Dendritic cell treated with granulocyte-macrophage colony-stimulating factor and Interleukin-4, amounts not matched to agents 40 ng/mL and 50 ng/mL, for 4 days (primary cell): Measurements from ENCODE around the gene PCNX2.
"Not testable (repeated sequence)": the region's sequence is repeated elsewhere in the genome, so short reads cannot be mapped to it uniquely, and the experiment has no call there.

ENCODE experiments used
- H3K27ac Mint-ChIP-seq: one replicate; pipeline ENCODE4 v1.8.0; 2022; ENCODE audit warnings: mild to moderate bottlenecking, mixed read lengths
- H3K27me3 Mint-ChIP-seq: one replicate; pipeline ENCODE4 v1.8.0; 2022; ENCODE audit warnings: mild to moderate bottlenecking, mixed read lengths
- H3K36me3 Mint-ChIP-seq: one replicate; pipeline ENCODE4 v1.8.0; 2022; ENCODE audit warnings: low read depth, mixed read lengths
- H3K4me1 Mint-ChIP-seq: one replicate; pipeline ENCODE4 v1.8.0; 2022; ENCODE audit warnings: low read depth, mixed read lengths
- H3K4me3 Mint-ChIP-seq: one replicate; pipeline ENCODE4 v1.8.0; 2022; ENCODE audit warnings: mild to moderate bottlenecking, moderate library complexity, mixed read lengths
- H3K9me3 Mint-ChIP-seq: one replicate; pipeline ENCODE4 v1.8.0; 2022; ENCODE audit warnings: mixed read lengths
- intact Hi-C: fragments of 100-400 bp; cut with micrococcal nuclease; formaldehyde crosslinking; loops from one replicate; pipeline ENCODE4 v1.15.0; 2022

The PCNX2 gene

DNA sequence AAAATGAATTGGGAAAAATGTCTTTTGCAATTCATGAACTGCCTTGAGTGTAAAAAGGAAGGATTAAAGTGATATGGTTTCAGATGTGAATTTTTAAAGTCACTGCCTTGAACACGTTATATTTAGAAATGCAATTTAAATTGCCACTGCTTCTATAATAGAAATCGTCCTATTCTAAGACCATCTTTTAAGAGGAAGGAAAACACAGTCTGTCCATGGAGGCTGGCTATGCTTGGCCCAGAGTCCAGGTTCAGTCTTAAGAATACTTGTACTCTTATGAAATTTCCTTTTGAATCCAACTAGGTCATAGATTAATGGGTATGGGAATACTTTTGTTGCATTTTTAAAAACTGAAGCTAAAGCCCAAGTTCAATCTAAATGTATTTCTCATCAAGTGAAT is 86.0 kb downstream of the PCNX2 start:
- H3K36me3 Mint-ChIP-seq = no peaks in the 10 kb centered on the region
- intact Hi-C loops = no loop called here
- H3K27me3 Mint-ChIP-seq = no peaks in the 10 kb centered on the region
- H3K27ac Mint-ChIP-seq = no peak overlapping the region
- H3K4me3 Mint-ChIP-seq = no peak overlapping the region
- H3K9me3 Mint-ChIP-seq = no peaks in the 10 kb centered on the region
- H3K4me1 Mint-ChIP-seq = no peaks in the 10 kb centered on the region

- intact Hi-C loops = no loop called here
- Mint-ChIP-seq H3K36me3 (no peaks in the 10 kb centered on the region), H3K27ac (no peak overlapping the region), H3K9me3 (no peaks in the 10 kb centered on the region), H3K4me1 (no peaks in the 10 kb centered on the region), H3K27me3 (no peaks in the 10 kb centered on the region), H3K4me3 (no peak overlapping the region)
Observed at GRCh38 chr1:233208687-233209086, 86.8 kb downstream of the PCNX2 start.

- Mint-ChIP-seq H3K27me3 (no peaks in the 10 kb centered on the region), H3K9me3 (peaks cover 14% of the 10 kb centered on the region), H3K4me1 (peaks cover 9% of the 10 kb centered on the region), H3K36me3 (peaks cover 10% of the 10 kb centered on the region), H3K4me3 (no peak overlapping the region), H3K27ac (no peak overlapping the region)
- intact Hi-C loops = no loop called here
Observed at GRCh38 chr1:233197940-233198339, 97.6 kb downstream of the PCNX2 start.

- intact Hi-C loops = no loop called here
- H3K9me3 Mint-ChIP-seq = peaks cover 14% of the 10 kb centered on the region
- peaks cover 14% of the 10 kb centered on the region for H3K4me1 Mint-ChIP-seq
Observed at GRCh38 chr1:233193741-233194140, 101.8 kb downstream of the PCNX2 start.

DNA sequence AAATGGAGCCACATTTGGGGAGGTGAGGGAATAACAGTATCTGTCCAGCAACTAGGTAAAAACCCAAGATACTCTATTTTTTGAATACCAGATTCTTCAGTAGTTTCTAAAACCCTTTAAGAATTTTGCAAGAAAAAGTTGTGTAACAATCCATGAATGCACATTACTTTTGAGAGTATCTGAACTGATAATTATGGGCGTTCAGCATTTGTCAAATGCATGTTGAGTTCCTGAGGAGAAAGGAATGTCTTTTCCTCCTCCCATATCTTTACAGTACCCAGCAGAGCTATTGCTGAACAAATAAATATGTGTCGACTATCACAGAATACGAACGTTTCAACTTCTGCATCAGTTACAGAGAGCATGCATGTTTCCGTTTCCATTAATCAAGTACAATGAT is 104.5 kb downstream of the PCNX2 start:
- Mint-ChIP-seq H3K4me3 (no peak overlapping the region), H3K36me3 (peaks cover 10% of the 10 kb centered on the region), H3K4me1 (peaks cover 5% of the 10 kb centered on the region), H3K27me3 (no peaks in the 10 kb centered on the region), H3K9me3 (peaks cover 14% of the 10 kb centered on the region), H3K27ac (no peak overlapping the region)
- intact Hi-C loops = no loop called here

More at GRCh38 chr1:233193741-233194140, 101.8 kb downstream of the PCNX2 start:
- Mint-ChIP-seq H3K4me3 (no peak overlapping the region), H3K27me3 (no peaks in the 10 kb centered on the region), H3K36me3 (peaks cover 10% of the 10 kb centered on the region), H3K27ac (no peak overlapping the region)

DNA sequence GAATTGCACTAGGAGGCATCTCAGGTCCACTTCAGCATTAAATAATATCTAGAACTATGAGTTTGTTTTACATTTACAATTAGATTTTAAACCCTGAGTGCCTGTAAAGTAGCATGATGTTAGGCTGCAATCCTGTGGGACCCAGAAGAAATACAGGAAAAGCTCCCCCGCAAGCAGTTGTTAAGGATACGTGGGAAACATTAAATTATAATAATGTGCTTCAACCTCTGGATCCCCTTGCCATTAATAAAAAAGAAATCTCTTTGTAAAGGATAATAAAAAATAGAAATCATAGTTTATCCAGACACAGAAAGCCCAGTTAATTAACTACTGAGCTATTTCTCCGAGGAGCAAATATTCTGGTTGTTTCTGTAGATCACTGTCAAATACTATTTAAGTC is 106.0 kb downstream of the PCNX2 start:
- Mint-ChIP-seq H3K27me3 (no peaks in the 10 kb centered on the region), H3K36me3 (peaks cover 10% of the 10 kb centered on the region), H3K4me3 (no peak overlapping the region), H3K27ac (no peak overlapping the region), H3K4me1 (peaks cover 5% of the 10 kb centered on the region), H3K9me3 (peaks cover 13% of the 10 kb centered on the region)
- intact Hi-C loops = no loop called here

- H3K4me1 Mint-ChIP-seq = peaks cover 5% of the 10 kb centered on the region
- H3K27me3 Mint-ChIP-seq = no peaks in the 10 kb centered on the region
- intact Hi-C loops = no loop called here
- no peaks in the 10 kb centered on the region for H3K9me3 Mint-ChIP-seq
- H3K4me3 Mint-ChIP-seq = no peak overlapping the region
- H3K36me3 Mint-ChIP-seq = no peaks in the 10 kb centered on the region
- H3K27ac Mint-ChIP-seq = no peak overlapping the region
Observed at GRCh38 chr1:233188061-233188460, 107.5 kb downstream of the PCNX2 start.

DNA sequence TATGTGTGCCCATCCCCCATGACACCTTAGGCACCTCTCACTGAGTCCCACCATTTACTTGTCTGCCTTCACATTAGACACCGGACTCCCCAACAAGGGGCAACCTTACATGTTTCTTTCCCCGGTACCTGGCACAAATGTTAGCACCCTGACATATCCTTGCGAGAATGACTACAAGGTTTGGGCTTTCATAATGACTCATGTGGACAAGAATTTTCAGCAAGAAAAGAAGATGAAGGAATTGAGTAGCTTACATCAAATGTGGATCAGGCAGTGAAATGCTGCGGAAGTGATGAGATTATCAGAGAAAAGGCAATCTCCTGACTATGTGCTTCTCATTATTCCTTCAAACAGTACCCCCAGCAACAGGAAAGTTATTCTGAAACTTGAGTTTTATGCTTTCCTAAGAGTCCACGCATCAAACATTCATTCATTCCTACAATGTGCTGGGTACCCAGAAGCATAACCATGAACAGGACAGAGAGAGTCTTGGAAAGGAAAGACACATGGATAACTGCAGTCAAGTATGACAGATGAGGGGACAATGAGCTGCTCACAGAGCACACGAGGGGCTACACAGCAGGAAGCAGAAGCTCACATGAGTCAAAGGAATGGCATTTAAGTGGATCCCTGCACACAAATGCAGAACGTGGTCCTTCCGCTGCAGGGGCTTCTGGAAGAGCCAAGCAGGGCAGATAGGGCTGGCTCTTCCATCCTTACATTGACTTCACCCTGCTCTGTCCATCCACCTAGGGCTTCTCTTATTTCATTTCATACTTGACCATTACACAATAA is 112.1 kb downstream of the PCNX2 start:
- H3K9me3 Mint-ChIP-seq = no peaks in the 10 kb centered on the region
- peaks cover 18% of the 10 kb centered on the region for H3K4me1 Mint-ChIP-seq
- no peak overlapping the region for H3K27ac Mint-ChIP-seq
- no peaks in the 10 kb centered on the region for H3K27me3 Mint-ChIP-seq
- intact Hi-C loops = no loop called here
- H3K36me3 Mint-ChIP-seq = no peaks in the 10 kb centered on the region
- no peak overlapping the region for H3K4me3 Mint-ChIP-seq

DNA sequence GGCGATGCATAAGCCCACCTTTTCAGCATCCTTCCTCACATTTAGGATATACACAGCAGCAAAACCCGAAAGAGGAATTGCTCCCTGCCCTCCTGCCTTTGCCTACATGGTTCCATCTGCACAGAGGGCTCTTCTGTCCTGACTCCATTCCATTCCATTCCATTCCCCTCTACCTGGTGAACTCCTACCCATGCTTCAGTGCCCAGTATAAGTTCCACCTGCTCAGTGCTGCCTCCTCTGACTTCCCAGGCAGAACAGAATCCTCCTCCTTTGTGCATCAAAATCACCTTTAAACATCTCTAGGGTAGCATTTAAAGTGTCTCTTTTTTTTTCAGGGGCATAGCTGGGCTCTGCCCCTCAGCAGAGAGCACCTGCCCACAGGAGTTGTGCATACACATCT is 112.9 kb downstream of the PCNX2 start:
- Mint-ChIP-seq H3K27me3 (no peaks in the 10 kb centered on the region), H3K4me1 (peaks cover 18% of the 10 kb centered on the region), H3K9me3 (peaks cover 4% of the 10 kb centered on the region), H3K27ac (no peak overlapping the region), H3K4me3 (no peak overlapping the region), H3K36me3 (peaks cover 7% of the 10 kb centered on the region)
- intact Hi-C loops = no loop called here

GRCh38 chr1:233180641-233181364 is 114.7 kb downstream of the PCNX2 start:
- intact Hi-C loops = no loop called here
- H3K4me1 Mint-ChIP-seq = peaks cover 18% of the 10 kb centered on the region
- no peaks in the 10 kb centered on the region for H3K27me3 Mint-ChIP-seq
- no peak overlapping the region for H3K4me3 Mint-ChIP-seq
- no peak overlapping the region for H3K27ac Mint-ChIP-seq
- peaks cover 13% of the 10 kb centered on the region for H3K9me3 Mint-ChIP-seq
- H3K36me3 Mint-ChIP-seq = peaks cover 14% of the 10 kb centered on the region

DNA sequence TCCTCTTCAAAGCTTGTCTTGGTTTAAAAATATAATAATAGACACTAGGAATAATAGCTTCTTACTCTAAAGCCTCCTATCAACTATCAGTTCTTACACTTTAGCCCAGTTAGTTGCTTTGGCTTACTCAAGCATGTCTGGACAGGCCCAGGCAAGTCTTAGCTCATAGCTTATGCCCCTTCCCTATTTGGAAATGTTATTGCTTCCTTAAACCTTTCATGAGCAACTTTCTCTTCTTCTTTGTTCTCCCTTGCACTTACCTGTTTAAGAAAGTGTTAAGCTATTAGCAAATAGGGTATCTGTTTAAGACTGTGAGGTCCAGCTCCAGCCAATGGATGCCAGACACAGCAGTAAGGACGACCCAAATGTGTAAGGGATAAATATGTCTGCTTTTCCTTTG is 115.9 kb downstream of the PCNX2 start:
- H3K4me3 Mint-ChIP-seq, H3K27ac Mint-ChIP-seq, H3K27me3 Mint-ChIP-seq: not testable (repeated sequence)
- Mint-ChIP-seq H3K4me1 (peaks cover 18% of the 10 kb centered on the region), H3K9me3 (peaks cover 13% of the 10 kb centered on the region), H3K36me3 (peaks cover 14% of the 10 kb centered on the region)
- intact Hi-C loops = loop anchor here (10.0 kb wide), 1 partner anchor 155 kb away; no protein-coding TSS in a partner anchor

DNA sequence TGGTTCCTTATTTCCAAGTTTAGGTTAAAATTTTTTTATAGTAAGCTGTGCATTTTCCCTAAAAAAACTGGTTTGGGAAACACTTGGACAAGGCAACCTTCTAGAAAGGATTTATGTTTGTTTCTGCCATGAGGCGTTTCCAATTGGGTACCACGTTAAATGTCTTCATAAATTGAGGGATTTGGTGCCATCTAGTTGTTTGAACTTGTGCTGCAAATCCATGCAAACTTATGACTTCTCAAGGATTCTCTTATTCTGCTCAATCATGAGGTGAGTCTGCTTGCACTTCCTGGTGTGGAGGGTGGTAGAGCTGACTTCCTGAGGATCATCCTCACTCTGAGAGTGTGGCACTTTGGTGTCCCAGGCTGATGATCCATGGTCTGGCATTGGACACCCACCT is 123.3 kb downstream of the PCNX2 start:
- intact Hi-C loops = loop anchor here (2.0 to 10.0 kb wide), 2 partner anchors 147 to 535 kb away; no protein-coding TSS in a partner anchor
- Mint-ChIP-seq H3K4me1 (no peaks in the 10 kb centered on the region), H3K27ac (no peak overlapping the region), H3K4me3 (no peak overlapping the region), H3K27me3 (no peaks in the 10 kb centered on the region), H3K9me3 (peaks cover 5% of the 10 kb centered on the region), H3K36me3 (peaks cover 4% of the 10 kb centered on the region)

DNA sequence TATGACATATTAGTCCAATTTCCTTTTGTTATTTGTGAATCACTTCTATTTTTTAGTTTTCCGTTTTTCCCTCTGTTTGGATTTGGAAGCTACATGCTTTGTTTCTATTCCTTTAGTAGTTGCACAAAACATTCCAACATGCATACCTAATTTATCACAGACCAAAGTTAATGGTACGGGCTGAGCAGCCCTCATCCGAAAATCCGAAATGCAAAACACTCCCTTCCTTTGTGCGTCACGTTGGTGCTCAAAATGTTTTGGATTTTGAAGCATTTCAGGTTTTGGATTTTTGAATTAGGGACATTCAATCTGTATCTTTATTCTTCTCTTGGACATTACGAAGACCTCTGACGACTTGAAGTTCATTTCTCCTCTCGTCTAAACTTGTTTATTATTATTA is 124.8 kb downstream of the PCNX2 start:
- no peaks in the 10 kb centered on the region for H3K27me3 Mint-ChIP-seq
- no peaks in the 10 kb centered on the region for H3K4me1 Mint-ChIP-seq
- no peak overlapping the region for H3K4me3 Mint-ChIP-seq
- H3K27ac Mint-ChIP-seq = no peak overlapping the region
- H3K9me3 Mint-ChIP-seq = no peaks in the 10 kb centered on the region
- intact Hi-C loops = loop anchor here (10.0 kb wide), 1 partner anchor 146 kb away; no protein-coding TSS in a partner anchor
- no peaks in the 10 kb centered on the region for H3K36me3 Mint-ChIP-seq

DNA sequence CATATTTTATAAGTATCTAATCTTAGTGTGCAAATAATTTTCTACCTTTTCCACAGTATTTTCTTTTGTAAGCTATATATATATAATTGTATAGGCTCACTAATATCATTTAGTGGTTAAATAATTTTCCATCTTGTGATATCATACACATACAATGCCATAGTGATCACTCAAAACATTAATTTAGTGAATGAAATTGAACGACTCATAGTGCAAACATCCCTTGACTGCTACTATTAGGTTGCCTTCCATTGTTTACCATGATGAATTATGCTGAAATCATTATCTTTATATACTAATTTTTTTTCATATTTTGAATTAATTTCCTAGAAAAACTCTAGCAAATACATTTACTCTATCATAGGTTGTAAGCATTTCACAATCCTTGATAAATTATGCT is 127.1 kb downstream of the PCNX2 start:
- intact Hi-C loops = no loop called here
- Mint-ChIP-seq H3K27me3 (no peaks in the 10 kb centered on the region), H3K4me3 (no peak overlapping the region), H3K9me3 (peaks cover 9% of the 10 kb centered on the region), H3K36me3 (peaks cover 5% of the 10 kb centered on the region), H3K4me1 (no peaks in the 10 kb centered on the region), H3K27ac (no peak overlapping the region)
